Measurements from ENCODE around the gene UNC45B. TPM values are rescaled to one million over a fixed set of nuclear protein-coding genes. Genes with fewer than 3 reads are reported as not detected.
"Not testable (repeated sequence)": the region's sequence is repeated elsewhere in the genome, so short reads cannot be mapped to it uniquely, and the experiment has no call there.

Gene UNC45B
- polyA plus RNA-seq, 1 of the 3 experiments (the other 2 are of a cell fraction), result not detected

GRCh38 chr17:35227546-35227945, 79.9 kb downstream of the UNC45B start (continued):
- no peak for TF ChIP-seq FOXJ3 (CRISPR knock-in tag; IDR thresholded peaks at IDR 0.05)
- no peak for TF ChIP-seq EZH2phosphoT487 (IDR thresholded peaks at IDR 0.05; ENCODE audit: borderline replicate concordance, low read depth)
- TF ChIP-seq NRF1 (IDR thresholded peaks at IDR 0.05; ENCODE audit: low read depth, low read length), result no peak
- TF ChIP-seq NFIC (IDR thresholded peaks at IDR 0.05; ENCODE audit: borderline replicate concordance), result no peak
- no peak for TF ChIP-seq SMC3 (IDR thresholded peaks at IDR 0.05; ENCODE audit: low read depth, low read length)

GRCh38 chr17:35229638-35230037, 82.0 kb downstream of the UNC45B start:
- Histone ChIP-seq H3K27me3 (ENCODE audit: insufficient read depth) (peaks cover 40% of the 10 kb centered on the region; the same call in 1 of the 2 replicates), H3K9ac (no peak overlapping the region), H3K9me3 (no peaks in the 10 kb centered on the region), H3K4me1 (ENCODE audit: control insufficient read depth in 1 of 2, insufficient read depth in 2 of 2, low read depth in 1 of 2, low read length in 1 of 2) (no peaks in the 10 kb centered on the region), H3K79me2 (ENCODE audit: insufficient read depth) (no peaks in the 10 kb centered on the region), H3K4me2 (no peak overlapping the region), H3K9me2 (no peaks in the 10 kb centered on the region), H3K4me3 (ENCODE audit: low read depth in 2 of 2, low read length in 1 of 2) (no peak overlapping the region), H3F3A (replicated peaks; ENCODE audit: insufficient read depth) (no peaks in the 10 kb centered on the region), H2AFZ (ENCODE audit: low read depth) (no peak overlapping the region), H4K20me1 (ENCODE audit: insufficient read depth) (no peaks in the 10 kb centered on the region), H3K36me3 (replicated peaks in 1 of 2; ENCODE audit: control insufficient read depth in 1 of 2, insufficient read depth in 2 of 2, low read length in 1 of 2) (no peaks in the 10 kb centered on the region), H3K27ac (ENCODE audit: low read depth in 2 of 2, low read length in 1 of 2) (no peak overlapping the region)
- ChIA-PET POLR2A (no interaction called here), CTCF (no interaction called here)
- DNase-seq, result no peak
- TF ChIP-seq, protein P1, sequence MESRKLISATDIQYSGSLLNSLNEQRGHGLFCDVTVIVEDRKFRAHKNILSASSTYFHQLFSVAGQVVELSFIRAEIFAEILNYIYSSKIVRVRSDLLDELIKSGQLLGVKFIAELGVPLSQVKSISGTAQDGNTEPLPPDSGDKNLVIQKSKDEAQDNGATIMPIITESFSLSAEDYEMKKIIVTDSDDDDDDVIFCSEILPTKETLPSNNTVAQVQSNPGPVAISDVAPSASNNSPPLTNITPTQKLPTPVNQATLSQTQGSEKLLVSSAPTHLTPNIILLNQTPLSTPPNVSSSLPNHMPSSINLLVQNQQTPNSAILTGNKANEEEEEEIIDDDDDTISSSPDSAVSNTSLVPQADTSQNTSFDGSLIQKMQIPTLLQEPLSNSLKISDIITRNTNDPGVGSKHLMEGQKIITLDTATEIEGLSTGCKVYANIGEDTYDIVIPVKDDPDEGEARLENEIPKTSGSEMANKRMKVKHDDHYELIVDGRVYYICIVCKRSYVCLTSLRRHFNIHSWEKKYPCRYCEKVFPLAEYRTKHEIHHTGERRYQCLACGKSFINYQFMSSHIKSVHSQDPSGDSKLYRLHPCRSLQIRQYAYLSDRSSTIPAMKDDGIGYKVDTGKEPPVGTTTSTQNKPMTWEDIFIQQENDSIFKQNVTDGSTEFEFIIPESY (IDR thresholded peaks at IDR 0.05; ENCODE audit: borderline replicate concordance, low read depth), result no peak
- no peak for TF ChIP-seq RXRA (IDR thresholded peaks at IDR 0.05; ENCODE audit: borderline replicate concordance, low read depth)
- TF ChIP-seq JUND (IDR thresholded peaks at IDR 0.05), result no peak
- TF ChIP-seq TEAD4 (IDR thresholded peaks at IDR 0.05; ENCODE audit: borderline replicate concordance, insufficient read depth), result no peak
- TF ChIP-seq, protein P2, sequence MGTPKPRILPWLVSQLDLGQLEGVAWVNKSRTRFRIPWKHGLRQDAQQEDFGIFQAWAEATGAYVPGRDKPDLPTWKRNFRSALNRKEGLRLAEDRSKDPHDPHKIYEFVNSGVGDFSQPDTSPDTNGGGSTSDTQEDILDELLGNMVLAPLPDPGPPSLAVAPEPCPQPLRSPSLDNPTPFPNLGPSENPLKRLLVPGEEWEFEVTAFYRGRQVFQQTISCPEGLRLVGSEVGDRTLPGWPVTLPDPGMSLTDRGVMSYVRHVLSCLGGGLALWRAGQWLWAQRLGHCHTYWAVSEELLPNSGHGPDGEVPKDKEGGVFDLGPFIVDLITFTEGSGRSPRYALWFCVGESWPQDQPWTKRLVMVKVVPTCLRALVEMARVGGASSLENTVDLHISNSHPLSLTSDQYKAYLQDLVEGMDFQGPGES (IDR thresholded peaks at IDR 0.05; ENCODE audit: low read depth, low read length), result no peak
- TF ChIP-seq RFX5 (IDR thresholded peaks at IDR 0.05; ENCODE audit: low read length), result no peak
- TF ChIP-seq ELF1 (IDR thresholded peaks at IDR 0.05), result no peak
- TF ChIP-seq MEF2A (IDR thresholded peaks at IDR 0.05; ENCODE audit: borderline replicate concordance, low read depth), result no peak
- TF ChIP-seq EP300 (IDR thresholded peaks at IDR 0.05; ENCODE audit: borderline replicate concordance in 1 of 2, low read depth in 1 of 2, low read length in 1 of 2), result no peak
- TF ChIP-seq FOXM1 (IDR thresholded peaks at IDR 0.05; ENCODE audit: low read depth), result no peak
- TF ChIP-seq NFIC (IDR thresholded peaks at IDR 0.05; ENCODE audit: borderline replicate concordance), result no peak
- TF ChIP-seq, protein P3, sequence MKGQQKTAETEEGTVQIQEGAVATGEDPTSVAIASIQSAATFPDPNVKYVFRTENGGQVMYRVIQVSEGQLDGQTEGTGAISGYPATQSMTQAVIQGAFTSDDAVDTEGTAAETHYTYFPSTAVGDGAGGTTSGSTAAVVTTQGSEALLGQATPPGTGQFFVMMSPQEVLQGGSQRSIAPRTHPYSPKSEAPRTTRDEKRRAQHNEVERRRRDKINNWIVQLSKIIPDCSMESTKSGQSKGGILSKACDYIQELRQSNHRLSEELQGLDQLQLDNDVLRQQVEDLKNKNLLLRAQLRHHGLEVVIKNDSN (IDR thresholded peaks at IDR 0.05; ENCODE audit: borderline replicate concordance, low read depth), result no peak
- TF ChIP-seq, protein P4, sequence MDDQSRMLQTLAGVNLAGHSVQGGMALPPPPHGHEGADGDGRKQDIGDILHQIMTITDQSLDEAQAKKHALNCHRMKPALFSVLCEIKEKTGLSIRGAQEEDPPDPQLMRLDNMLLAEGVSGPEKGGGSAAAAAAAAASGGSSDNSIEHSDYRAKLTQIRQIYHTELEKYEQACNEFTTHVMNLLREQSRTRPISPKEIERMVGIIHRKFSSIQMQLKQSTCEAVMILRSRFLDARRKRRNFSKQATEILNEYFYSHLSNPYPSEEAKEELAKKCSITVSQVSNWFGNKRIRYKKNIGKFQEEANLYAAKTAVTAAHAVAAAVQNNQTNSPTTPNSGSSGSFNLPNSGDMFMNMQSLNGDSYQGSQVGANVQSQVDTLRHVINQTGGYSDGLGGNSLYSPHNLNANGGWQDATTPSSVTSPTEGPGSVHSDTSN (IDR thresholded peaks at IDR 0.05), result no peak
- no peak for TF ChIP-seq RAD21 (IDR thresholded peaks at IDR 0.05; ENCODE audit: low read length)
- 0% methylated on average over 1 of the region's 1 CpG for WGBS (ENCODE audit: low lambda C conversion rate)

- CTCF ChIA-PET, POLR2A ChIA-PET: not testable (repeated sequence)
Measured at GRCh38 chr17:35234315-35234714, 86.7 kb downstream of the UNC45B start.

More at GRCh38 chr17:35234315-35234714, 86.7 kb downstream of the UNC45B start:
- H3K79me2 ChIP-seq (ENCODE audit: insufficient read depth); H4K20me1 ChIP-seq (ENCODE audit: insufficient read depth); H2AFZ ChIP-seq (ENCODE audit: low read depth); H3F3A ChIP-seq (replicated peaks; ENCODE audit: insufficient read depth); H3K4me3 ChIP-seq (ENCODE audit: low read depth in 2 of 2, low read length in 1 of 2); DNase-seq; H3K9me2 ChIP-seq; H3K9ac ChIP-seq; H3K4me2 ChIP-seq; H3K36me3 ChIP-seq (replicated peaks in 1 of 2; ENCODE audit: control insufficient read depth in 1 of 2, insufficient read depth in 2 of 2, low read length in 1 of 2); H3K9me3 ChIP-seq; H3K4me1 ChIP-seq (ENCODE audit: control insufficient read depth in 1 of 2, insufficient read depth in 2 of 2, low read depth in 1 of 2, low read length in 1 of 2); H3K27ac ChIP-seq (ENCODE audit: low read depth in 2 of 2, low read length in 1 of 2): not testable (repeated sequence)
- H3K27me3 ChIP-seq (ENCODE audit: insufficient read depth), result peaks cover 32% of the 10 kb centered on the region; the same call in 1 of the 2 replicates
- 9% methylated on average over 4 of the region's 4 CpGs for WGBS (ENCODE audit: low lambda C conversion rate)
